ENCODE measurements around the gene PCDH9. TPM values are rescaled to one million over a fixed set of nuclear protein-coding genes. Genes with fewer than 3 reads are reported as not detected.

PCDH9 gene
- total and polyA plus RNA-seq, 3 donors from 2014 or later = 2.3 to 4.6 (median 3.5) TPM

- no peak overlapping the region for H3K4me3 ChIP-seq
- TF ChIP-seq CTCF (IDR thresholded peaks at IDR 0.05) (no peak), POLR2A (IDR thresholded peaks at IDR 0.05) (no peak)
- DNase-seq = no peak
- intact Hi-C loops (cut with DNase I; ENCODE audit: low total_unique reads) = no loop called here
- H3K9me3 ChIP-seq = no peaks in the 10 kb centered on the region
- no peaks in the 10 kb centered on the region for H3K36me3 ChIP-seq (ENCODE audit: low read depth, missing control alignments)
- 48 to 51% methylated on average over 3 of the region's 3 CpGs for WGBS, 2 donors
- H3K27ac ChIP-seq = no peak overlapping the region
- H3K4me1 ChIP-seq = no peaks in the 10 kb centered on the region
- no peaks in the 10 kb centered on the region for H3K27me3 ChIP-seq
Measured at GRCh38 chr13:66414066-66414800, 815.9 kb downstream of the PCDH9 start.

- no peak for DNase-seq
- 97 to 100% methylated on average over 1 of the region's 1 CpG for WGBS, 2 donors
- TF ChIP-seq CTCF (IDR thresholded peaks at IDR 0.05) = no peak
- no peak for TF ChIP-seq POLR2A (IDR thresholded peaks at IDR 0.05)
- no peak overlapping the region for H3K4me3 ChIP-seq
- H3K27me3 ChIP-seq = no peaks in the 10 kb centered on the region
- H3K4me1 ChIP-seq = no peaks in the 10 kb centered on the region
- no peak overlapping the region for H3K27ac ChIP-seq
- H3K9me3 ChIP-seq = no peaks in the 10 kb centered on the region
- intact Hi-C loops (cut with DNase I; ENCODE audit: low total_unique reads) = no loop called here
- H3K36me3 ChIP-seq (ENCODE audit: low read depth, missing control alignments) = no peaks in the 10 kb centered on the region
Measured at GRCh38 chr13:66410314-66410713, 819.8 kb downstream of the PCDH9 start.

GRCh38 chr13:66409542-66409941 is 820.6 kb downstream of the PCDH9 start:
- no peak overlapping the region for H3K27ac ChIP-seq
- no peak overlapping the region for H3K4me3 ChIP-seq
- no peaks in the 10 kb centered on the region for H3K27me3 ChIP-seq
- H3K9me3 ChIP-seq = no peaks in the 10 kb centered on the region
- intact Hi-C loops (cut with DNase I; ENCODE audit: low total_unique reads) = no loop called here
- no peak for TF ChIP-seq CTCF (IDR thresholded peaks at IDR 0.05)
- no peak for TF ChIP-seq POLR2A (IDR thresholded peaks at IDR 0.05)
- 94 to 95% methylated on average over 3 of the region's 3 CpGs for WGBS, 2 donors
- H3K4me1 ChIP-seq = no peaks in the 10 kb centered on the region
- DNase-seq = no peak
- no peaks in the 10 kb centered on the region for H3K36me3 ChIP-seq (ENCODE audit: low read depth, missing control alignments)

- no peak overlapping the region for H3K27ac ChIP-seq
- no peaks in the 10 kb centered on the region for H3K27me3 ChIP-seq
- intact Hi-C loops (cut with DNase I; ENCODE audit: low total_unique reads) = no loop called here
- no peaks in the 10 kb centered on the region for H3K9me3 ChIP-seq
- H3K36me3 ChIP-seq (ENCODE audit: low read depth, missing control alignments) = no peaks in the 10 kb centered on the region
- H3K4me3 ChIP-seq = no peak overlapping the region
- no peak for TF ChIP-seq POLR2A (IDR thresholded peaks at IDR 0.05)
- no peak for TF ChIP-seq CTCF (IDR thresholded peaks at IDR 0.05)
- DNase-seq = no peak
- WGBS, 2 donors = 44 to 48% methylated on average over 4 of the region's 4 CpGs
- H3K4me1 ChIP-seq = no peaks in the 10 kb centered on the region
Measured at GRCh38 chr13:66407128-66407527, 823.0 kb downstream of the PCDH9 start.
